Neural progenitor cell (in vitro differentiated cells): ENCODE results near the gene BAIAP3. TPM values are rescaled to one million over a fixed set of nuclear protein-coding genes. Genes with fewer than 3 reads are reported as not detected.

Experiments used
- DNase-seq: peaks from one replicate; pipeline ENCODE4 v3.0.0-alpha.2; 2016; ENCODE audit warnings: low spot score
- H2AFZ ChIP-seq: fragments of 200-600 bp; sonication (generic); replicated peaks from 2 replicates; pipeline ENCODE4 v1.6.1; 2016; ENCODE audit warnings: antibody characterized with exemption
- H3F3A ChIP-seq: fragments of 200-600 bp; sonication (generic); 2 replicates; pipeline ENCODE4 v1.6.1; 2016; ENCODE audit warnings: antibody characterized with exemption, low read depth
- H3K27ac ChIP-seq: fragments of 200-600 bp; sonication (generic); 2 replicates; pipeline ENCODE4 v1.5.1; 2016; ENCODE audit warnings: mild to moderate bottlenecking
- H3K27me3 ChIP-seq: fragments of 200-600 bp; sonication (generic); 2 replicates; pipeline ENCODE4 v1.6.1; 2016; ENCODE audit warnings: mild to moderate bottlenecking, moderate library complexity
- H3K36me3 ChIP-seq: fragments of 200-600 bp; sonication (generic); 2 replicates; pipeline ENCODE4 v1.5.1; 2016
- H3K4me1 ChIP-seq: fragments of 200-600 bp; sonication (generic); 2 replicates; pipeline ENCODE4 v1.6.1; 2016; ENCODE audit warnings: mixed run types
- H3K4me2 ChIP-seq: fragments of 200-600 bp; sonication (generic); 2 replicates; pipeline ENCODE4 v1.6.1; 2016
- H3K4me3 ChIP-seq: fragments of 200-600 bp; sonication (generic); 2 replicates; pipeline ENCODE4 v1.5.1; 2016
- H3K79me2 ChIP-seq: fragments of 200-600 bp; sonication (generic); 2 replicates; pipeline ENCODE4 v1.6.1; 2016; ENCODE audit warnings: low read depth
- H3K9ac ChIP-seq: fragments of 200-600 bp; sonication (generic); 2 replicates; pipeline ENCODE4 v1.6.1; 2016
- H3K9me3 ChIP-seq: fragments of 200-600 bp; sonication (generic); 2 replicates; pipeline ENCODE4 v1.5.1; 2016; ENCODE audit warnings: low read depth
- H4K20me1 ChIP-seq: fragments of 200-600 bp; sonication (generic); 2 replicates; pipeline ENCODE4 v1.6.1; 2016; ENCODE audit warnings: low read depth
- H3K27ac Mint-ChIP-seq: 3 replicates; pipeline ENCODE4 v1.8.0; 2021; ENCODE audit warnings: mixed read lengths
- H3K27me3 Mint-ChIP-seq: 2 replicates; pipeline ENCODE4 v1.8.0; 2022; ENCODE audit warnings: low read depth, mild to moderate bottlenecking, inconsistent platforms, moderate library complexity, mixed read lengths; ENCODE audit not compliant: insufficient read depth
- H3K36me3 Mint-ChIP-seq: 3 replicates; pipeline ENCODE4 v1.8.0; 2021; ENCODE audit warnings: mixed read lengths
- H3K4me1 Mint-ChIP-seq: 3 replicates; pipeline ENCODE4 v1.8.0; 2021; ENCODE audit warnings: mixed read lengths
- H3K4me3 Mint-ChIP-seq: 3 replicates; pipeline ENCODE4 v1.8.0; 2021; ENCODE audit warnings: mild to moderate bottlenecking, moderate library complexity, mixed read lengths
- H3K9me3 Mint-ChIP-seq: 3 replicates; pipeline ENCODE4 v1.8.0; 2020; ENCODE audit warnings: mixed read lengths
- CTCF ChIP-seq: fragments of 200-600 bp; sonication (generic); IDR thresholded peaks from 2 replicates; pipeline ENCODE4 v1.5.1; 2017; ENCODE audit warnings: antibody characterized with exemption, mild to moderate bottlenecking
- EZH2 ChIP-seq: fragments of 200-600 bp; sonication (generic); IDR thresholded peaks from 2 replicates; pipeline ENCODE4 v1.6.1; 2017; ENCODE audit warnings: antibody characterized with exemption, mild to moderate bottlenecking, moderate library complexity
- EZH2phosphoT487 ChIP-seq: fragments of 200-600 bp; sonication (generic); IDR thresholded peaks from 2 replicates; pipeline ENCODE4 v1.6.1; 2017; ENCODE audit warnings: antibody characterized with exemption
- total RNA-seq: library from RNA; depleted of rRNA; stranded (reverse); fragments of >200 nt; gene quantifications from 2 replicates; pipeline ENCODE4 v1.2.3, GENCODE V29; 2015; ENCODE audit warnings: low replicate concordance

Gene BAIAP3
- total RNA-seq, 1 donor from 2014 or later, result 0.34 TPM

DNA sequence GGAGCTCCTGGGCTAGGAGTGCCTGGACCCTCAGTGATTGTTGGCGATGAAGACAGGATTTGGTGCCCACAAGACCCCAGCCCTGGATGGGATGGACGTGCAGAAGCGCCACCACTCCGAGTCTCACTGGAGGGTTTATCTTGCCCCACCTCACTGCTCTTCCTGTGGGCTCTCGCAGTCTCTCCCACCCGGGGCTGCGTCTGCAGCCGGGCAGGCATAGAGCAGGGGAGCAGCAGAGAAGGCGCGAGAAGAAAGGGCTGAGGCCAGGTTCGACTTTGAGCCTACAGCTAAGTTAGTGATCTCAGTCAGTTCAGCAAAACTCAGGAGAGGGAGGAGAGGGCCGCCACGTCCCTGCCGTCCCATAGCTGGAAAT is 17.4 kb upstream of the BAIAP3 start:
- H3K9ac ChIP-seq, result no peak overlapping the region
- H3K4me1 ChIP-seq, result peaks cover 8% of the 10 kb centered on the region
- H3K27me3 ChIP-seq, result no peaks in the 10 kb centered on the region
- Mint-ChIP-seq H3K4me1 (peaks cover 9% of the 10 kb centered on the region), H3K36me3 (peaks cover 32% of the 10 kb centered on the region), H3K27me3 (peaks cover 3% of the 10 kb centered on the region), H3K27ac (no peak overlapping the region), H3K9me3 (no peaks in the 10 kb centered on the region), H3K4me3 (no peak overlapping the region)
- no peaks in the 10 kb centered on the region for H3K9me3 ChIP-seq
- peaks cover 94% of the 10 kb centered on the region for H3K79me2 ChIP-seq
- H2AFZ ChIP-seq, result no peak overlapping the region
- peaks cover 94% of the 10 kb centered on the region for H4K20me1 ChIP-seq
- DNase-seq, result no peak
- H3K36me3 ChIP-seq, result no peaks in the 10 kb centered on the region
- no peak overlapping the region for H3K4me3 ChIP-seq
- no peaks in the 10 kb centered on the region for H3F3A ChIP-seq
- H3K27ac ChIP-seq, result no peak overlapping the region
- H3K4me2 ChIP-seq, result no peak overlapping the region
- no peak for TF ChIP-seq EZH2
- no peak for TF ChIP-seq CTCF

DNA sequence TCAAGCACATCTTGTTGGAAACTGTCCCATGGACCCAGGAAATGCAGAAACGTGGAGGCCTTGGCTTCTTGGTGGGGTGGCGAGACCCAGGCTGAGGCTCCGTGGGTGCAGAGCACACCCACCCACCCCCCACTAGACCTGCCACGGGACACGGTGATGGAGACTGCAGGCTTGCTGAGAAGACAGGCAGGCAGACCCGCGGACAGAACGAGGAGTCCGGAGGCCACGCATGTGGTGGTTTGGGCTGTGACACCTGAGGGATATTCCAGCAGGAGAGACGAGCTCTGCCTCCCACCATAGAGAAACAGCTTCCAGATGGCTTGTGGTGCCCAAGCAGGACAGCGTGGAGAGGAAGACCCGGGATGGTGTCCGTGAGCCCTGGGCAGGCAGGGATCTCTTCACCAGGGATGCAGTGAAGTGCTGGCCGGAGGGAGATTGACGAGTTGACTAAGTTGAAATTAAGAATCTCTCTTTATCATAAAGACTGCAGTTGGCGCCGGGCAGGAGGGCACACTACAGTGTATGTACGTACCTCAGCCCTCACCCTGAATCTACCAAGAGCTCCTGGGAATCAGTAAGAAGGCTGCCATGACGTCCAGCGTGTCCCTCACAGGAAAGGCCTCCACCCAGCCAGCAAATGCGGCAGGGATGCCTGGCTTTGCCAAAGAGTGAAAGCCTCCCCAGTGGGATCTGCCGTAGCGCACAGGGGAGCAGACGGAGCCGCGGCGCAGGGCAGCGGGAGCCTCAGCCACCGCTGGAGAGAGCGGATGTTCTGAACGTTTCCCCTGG is 15.8 kb upstream of the BAIAP3 start:
- peaks cover 31% of the 10 kb centered on the region for H3K36me3 Mint-ChIP-seq
- TF ChIP-seq CTCF (no peak), EZH2 (no peak), EZH2phosphoT487 (no peak)
- H3K27me3 Mint-ChIP-seq, result peaks cover 3% of the 10 kb centered on the region
- no peaks in the 10 kb centered on the region for H3K9me3 Mint-ChIP-seq
- Histone ChIP-seq H3K4me3 (no peak overlapping the region), H3K4me2 (no peak overlapping the region), H3K9me3 (no peaks in the 10 kb centered on the region), H3K27ac (no peak overlapping the region), H2AFZ (no peak overlapping the region), H4K20me1 (peaks cover 77% of the 10 kb centered on the region), H3K36me3 (no peaks in the 10 kb centered on the region), H3F3A (peaks cover 3% of the 10 kb centered on the region), H3K9ac (no peak overlapping the region), H3K27me3 (no peaks in the 10 kb centered on the region), H3K79me2 (peaks cover 77% of the 10 kb centered on the region), H3K4me1 (no peaks in the 10 kb centered on the region)
- H3K4me1 Mint-ChIP-seq, result peaks cover 5% of the 10 kb centered on the region
- DNase-seq, result no peak
- H3K4me3 Mint-ChIP-seq, result no peak overlapping the region
- H3K27ac Mint-ChIP-seq, result no peak overlapping the region

GRCh38 chr16:1318268-1318545 is 15.2 kb upstream of the BAIAP3 start:
- TF ChIP-seq EZH2 (no peak), CTCF (no peak), EZH2phosphoT487 (no peak)
- Histone ChIP-seq H3K4me1 (no peaks in the 10 kb centered on the region), H3K27me3 (no peaks in the 10 kb centered on the region), H3K9ac (no peak overlapping the region), H3K79me2 (peaks cover 72% of the 10 kb centered on the region), H3F3A (peaks cover 3% of the 10 kb centered on the region), H3K36me3 (no peaks in the 10 kb centered on the region), H3K4me3 (no peak overlapping the region), H3K27ac (no peak overlapping the region), H2AFZ (no peak overlapping the region), H4K20me1 (peaks cover 74% of the 10 kb centered on the region), H3K4me2 (no peak overlapping the region), H3K9me3 (no peaks in the 10 kb centered on the region)
- no peak for DNase-seq
- no peaks in the 10 kb centered on the region for H3K4me1 Mint-ChIP-seq
- peaks cover 3% of the 10 kb centered on the region for H3K27me3 Mint-ChIP-seq
- peaks cover 28% of the 10 kb centered on the region for H3K36me3 Mint-ChIP-seq
- no peaks in the 10 kb centered on the region for H3K9me3 Mint-ChIP-seq
- peak overlapping the region; percentile 34 for H3K27ac Mint-ChIP-seq
- H3K4me3 Mint-ChIP-seq, result no peak overlapping the region
